Sigmoid colon (tissue), 7 donors: ENCODE measurements around the gene TUBB4A. TPM values are rescaled to one million over a fixed set of nuclear protein-coding genes. Genes with fewer than 3 reads are reported as not detected.

Source experiments
- DNase-seq: peaks from one replicate; pipeline ENCODE4 v3.0.0-alpha.2; 2019
- H3K27ac ChIP-seq, 4 donors: fragments of 200-600 bp; sonication (generic); one replicate each; pipeline ENCODE4 v1.5.1; 2016 to 2019; ENCODE audit warnings: mild to moderate bottlenecking in 1 of 4
- H3K27me3 ChIP-seq, 3 donors: fragments of 200-600 bp; sonication (generic); one replicate each; pipeline ENCODE4 v1.5.1; 2019; ENCODE audit warnings: mild to moderate bottlenecking in 1 of 3
- H3K36me3 ChIP-seq, 4 donors: fragments of 200-600 bp; sonication (generic); one replicate each; pipeline ENCODE4 v1.5.1; 2016 to 2019
- H3K4me1 ChIP-seq, 4 donors: fragments of 200-600 bp; sonication (generic); one replicate each; pipeline ENCODE4 v1.5.1; 2017 to 2019
- H3K4me3 ChIP-seq, 4 donors: fragments of 200-600 bp; sonication (generic); one replicate each; pipeline ENCODE4 v1.5.1; 2017 to 2019; ENCODE audit warnings: mild to moderate bottlenecking in 2 of 4, moderate library complexity in 1 of 4
- H3K9me3 ChIP-seq, 4 donors: fragments of 200-600 bp in 3 of 4; sonication (generic) in 3 of 4; one replicate each; pipeline versions ENCODE4 v1.5.1 to v1.6.1; 2013 to 2019
- CTCF ChIP-seq, 4 experiments: fragments of 450-650 bp in 3 of 4; fragments of 200-600 bp in 1 of 4; IDR thresholded peaks; one replicate each; pipeline ENCODE4 v1.5.1; 2016 to 2019; ENCODE audit warnings: antibody characterized with exemption in 4 of 4, mild to moderate bottlenecking in 3 of 4, moderate library complexity in 2 of 4
- EP300 ChIP-seq, 4 donors: sonication (generic); formaldehyde crosslinking; IDR thresholded peaks; one replicate each; pipeline ENCODE4 v1.6.1; 2017; ENCODE audit warnings: antibody characterized with exemption in 4 of 4
- POLR2A ChIP-seq, 2 donors: fragments of 450-650 bp; IDR thresholded peaks; one replicate each; pipeline ENCODE4 v1.6.1; 2016; ENCODE audit warnings: antibody characterized with exemption in 2 of 2, mild to moderate bottlenecking in 2 of 2, moderate library complexity in 2 of 2
- POLR2AphosphoS5 ChIP-seq, 4 donors: sonication (generic); formaldehyde crosslinking; IDR thresholded peaks; one replicate each; pipeline ENCODE4 v1.6.1; 2017; ENCODE audit warnings: antibody characterized with exemption in 4 of 4
- WGBS, 2 donors: extraction: QIAGEN DNeasy Blood & Tissue Kit; methylation state at CpG; one replicate each; pipeline ENCODE4 v1.1.7; 2013; 5-methylcytosine and 5-hydroxymethylcytosine counted together
- intact Hi-C: fragments of 100-400 bp; cut with DNase I; formaldehyde crosslinking; loops from one replicate; pipeline ENCODE4 v1.15.1; 2023
- polyA plus RNA-seq, 3 donors: library from polyadenylated mRNA; stranded (reverse); fragments of 200-250 nt; gene quantifications; one replicate each; pipeline ENCODE4 v1.2.3, GENCODE V29; 2013
- total RNA-seq, 4 donors: library from RNA; depleted of rRNA; stranded (reverse); fragments of >200 nt; gene quantifications; one replicate each; pipeline ENCODE4 v1.1.0, GENCODE V29; 2016
- donor health status: healthy with polysubstance abuse.
- donor health status: Bipolar disorder and iron deficiency.
- donor health status: healthy.

The TUBB4A gene
- total and polyA plus RNA-seq, 7 donors = under 0.01 to 6.1 (median 2.4) TPM; not detected in 1

DNA sequence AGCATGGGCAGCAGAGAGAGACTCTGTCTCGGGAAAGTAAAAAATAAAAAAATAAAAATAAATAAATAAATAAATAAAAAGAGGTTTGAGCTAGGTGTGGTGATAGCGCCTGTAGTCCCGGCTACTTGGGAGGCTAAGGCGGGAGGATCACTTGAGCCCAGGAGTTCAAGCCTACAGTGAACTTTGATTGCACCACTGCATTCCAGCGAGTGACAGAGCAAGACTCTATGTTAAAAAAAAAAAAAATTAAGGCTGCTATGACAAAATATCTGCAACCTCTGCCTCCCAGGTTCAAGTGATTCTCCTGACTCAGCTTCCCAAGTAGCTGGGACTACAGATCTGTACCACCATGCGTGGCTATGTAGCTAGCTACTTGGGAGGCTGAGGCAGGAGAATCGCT is 17.3 kb downstream of the TUBB4A start:
- Histone ChIP-seq H3K36me3 (no peaks in the 10 kb centered on the region), H3K4me3 (no peak overlapping the region), H3K27me3 (peaks cover 0 to 7% (median 2%) of the 10 kb centered on the region in 3 donors), H3K4me1 (no peaks in the 10 kb centered on the region), H3K27ac (no peak overlapping the region), H3K9me3 (no peaks in the 10 kb centered on the region)
- no peak for DNase-seq
- TF ChIP-seq EP300 (IDR thresholded peaks at IDR 0.05) = no peak
- no peak for TF ChIP-seq POLR2A (IDR thresholded peaks at IDR 0.05)
- TF ChIP-seq CTCF (IDR thresholded peaks at IDR 0.05) = no peak
- TF ChIP-seq POLR2AphosphoS5 (IDR thresholded peaks at IDR 0.05) = no peak
- intact Hi-C loops = no loop called here
- WGBS, 2 donors = 78 to 91% methylated on average over 7 of the region's 7 CpGs

DNA sequence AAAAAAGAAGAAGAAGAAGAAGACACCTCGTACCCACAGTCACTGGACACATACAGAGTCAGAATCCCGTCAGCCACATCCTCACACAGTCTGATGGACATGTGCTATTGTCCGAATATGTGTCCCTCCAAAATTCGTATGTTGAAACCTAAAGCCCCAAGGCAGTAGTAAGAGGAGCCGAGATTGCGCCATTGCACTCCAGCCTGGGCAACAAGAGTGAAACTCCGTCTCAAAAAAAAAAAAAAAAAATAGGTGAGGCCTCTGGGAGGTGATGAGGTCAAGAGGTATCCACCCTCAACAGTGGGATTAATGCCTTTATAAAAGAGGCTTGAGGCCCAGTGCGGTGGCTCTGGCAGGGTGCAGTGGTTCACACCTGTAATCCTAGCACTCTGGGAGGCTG is 17.9 kb downstream of the TUBB4A start:
- Histone ChIP-seq H3K4me3 (no peak overlapping the region), H3K9me3 (no peaks in the 10 kb centered on the region), H3K36me3 (no peaks in the 10 kb centered on the region), H3K27ac (no peak overlapping the region), H3K4me1 (no peaks in the 10 kb centered on the region), H3K27me3 (peaks cover 0 to 9% (median 8%) of the 10 kb centered on the region in 3 donors)
- 88 to 89% methylated on average over 8 of the region's 8 CpGs for WGBS, 2 donors
- DNase-seq = no peak
- no peak for TF ChIP-seq POLR2AphosphoS5 (IDR thresholded peaks at IDR 0.05)
- TF ChIP-seq POLR2A (IDR thresholded peaks at IDR 0.05) = no peak
- TF ChIP-seq EP300 (IDR thresholded peaks at IDR 0.05) = no peak
- TF ChIP-seq CTCF (IDR thresholded peaks at IDR 0.05) = no peak
- intact Hi-C loops = no loop called here

DNA sequence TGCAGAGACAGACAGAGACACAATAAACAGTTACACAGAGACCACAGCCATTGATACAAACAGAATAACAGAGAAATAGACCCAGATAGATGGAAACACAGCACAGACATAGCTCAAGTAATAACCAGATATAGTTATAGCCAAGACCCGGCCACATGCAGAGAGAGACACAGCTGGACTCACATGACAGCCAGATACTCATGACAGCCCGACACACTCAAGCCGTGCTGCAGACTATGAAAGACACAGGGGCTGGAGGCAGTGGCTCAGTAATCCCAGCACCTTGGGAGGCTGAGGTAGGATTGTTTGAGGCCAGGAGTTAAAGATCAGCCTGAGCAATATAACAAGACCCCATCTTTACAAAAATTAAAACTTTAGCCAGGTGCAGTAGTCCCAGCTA is 18.9 kb downstream of the TUBB4A start:
- DNase-seq = no peak
- no peak overlapping the region for H3K27ac ChIP-seq
- H3K4me1 ChIP-seq = no peaks in the 10 kb centered on the region
- intact Hi-C loops = no loop called here
- no peaks in the 10 kb centered on the region for H3K36me3 ChIP-seq
- no peak for TF ChIP-seq POLR2AphosphoS5 (IDR thresholded peaks at IDR 0.05)
- TF ChIP-seq POLR2A (IDR thresholded peaks at IDR 0.05) = no peak
- no peak for TF ChIP-seq CTCF (IDR thresholded peaks at IDR 0.05)
- 61 to 74% methylated on average over 3 of the region's 3 CpGs for WGBS, 2 donors
- H3K27me3 ChIP-seq = peaks cover 0 to 19% (median 8%) of the 10 kb centered on the region in 3 donors
- H3K4me3 ChIP-seq = no peak overlapping the region
- H3K9me3 ChIP-seq = no peaks in the 10 kb centered on the region

- Histone ChIP-seq H3K9me3 (no peaks in the 10 kb centered on the region), H3K4me1 (no peaks in the 10 kb centered on the region), H3K27me3 (peaks cover 0 to 28% (median 16%) of the 10 kb centered on the region in 3 donors), H3K36me3 (no peaks in the 10 kb centered on the region), H3K27ac (no peak overlapping the region), H3K4me3 (no peak overlapping the region)
- TF ChIP-seq POLR2AphosphoS5 (IDR thresholded peaks at IDR 0.05) (no peak), CTCF (IDR thresholded peaks at IDR 0.05) (no peak), EP300 (IDR thresholded peaks at IDR 0.05) (no peak), POLR2A (IDR thresholded peaks at IDR 0.05) (no peak)
- WGBS, 2 donors = 92 to 93% methylated on average over 8 of the region's 8 CpGs
- intact Hi-C loops = no loop called here
- DNase-seq = no peak
Measured at GRCh38 chr19:6482343-6482686, 19.8 kb downstream of the TUBB4A start.
